Fibroblast of peridontal ligament (primary cell): ENCODE results near the gene RPN1.

Source experiments
- DNase-seq: peaks from one replicate; pipeline ENCODE4 v3.0.0-alpha.2; 2010; ENCODE audit errors: extremely low read depth

The RPN1 gene

DNA sequence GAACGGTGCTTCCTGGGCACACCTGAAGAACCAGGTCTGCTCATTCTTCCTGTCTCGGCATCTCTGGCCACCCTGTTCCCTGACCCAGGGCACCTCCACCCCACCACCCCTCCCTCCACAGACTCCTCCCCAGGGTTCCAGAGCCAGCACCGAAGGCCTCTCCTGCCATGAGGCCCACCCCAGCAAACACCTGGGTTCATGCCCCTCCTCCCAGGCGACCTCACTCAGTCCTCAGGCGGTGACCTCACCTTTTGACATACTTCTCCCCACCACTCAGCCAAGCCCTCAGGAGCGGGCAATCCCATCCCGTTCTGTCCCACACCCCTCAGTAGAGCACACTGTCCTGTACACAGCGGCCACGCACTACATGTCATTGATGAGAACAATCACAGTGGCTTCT, 72.3 kb downstream of the RPN1 start:
- DNase-seq: no peak

DNA sequence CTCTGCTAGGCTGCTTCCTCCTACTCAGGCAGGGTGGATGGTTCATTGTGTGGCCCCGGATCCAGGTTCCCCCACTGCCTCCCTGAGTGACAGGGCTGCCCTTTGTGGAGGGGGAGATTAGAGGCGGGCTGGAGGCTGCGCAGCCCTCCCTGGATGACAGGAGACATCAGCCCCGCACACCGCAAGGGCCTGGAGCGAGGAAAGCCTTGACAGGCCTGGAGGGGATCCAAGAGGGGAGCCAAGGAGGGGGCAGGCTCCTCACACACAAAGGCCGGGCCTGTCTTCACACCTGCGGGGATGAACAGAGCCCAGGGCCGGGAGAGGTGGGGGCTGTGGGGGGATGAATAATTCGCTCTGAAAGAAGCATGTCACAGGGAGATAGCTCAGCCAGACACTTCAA, 72.9 kb downstream of the RPN1 start:
- DNase-seq: no peak

- DNase-seq: no peak
These were observed 74.3 kb downstream of the RPN1 start for GRCh38 chr3:128576290-128576689.

GRCh38 chr3:128575777-128576176, 74.8 kb downstream of the RPN1 start:
- no peak for DNase-seq

- DNase-seq: no peak
These were observed 76.9 kb downstream of the RPN1 start for GRCh38 chr3:128573707-128574162.

- DNase-seq: no peak
These were observed 77.5 kb downstream of the RPN1 start for GRCh38 chr3:128573160-128573559.

GRCh38 chr3:128572644-128573105, 77.9 kb downstream of the RPN1 start:
- DNase-seq: no peak

GRCh38 chr3:128572013-128572412, 78.6 kb downstream of the RPN1 start:
- no peak for DNase-seq
